T47D (cell line): ENCODE results near the gene ATG7.

Source experiments
- DNase-seq, 2 experiments: peaks; one replicate each; pipeline versions ENCODE4 v3.0.0 to v3.0.0-alpha.2; 2011 to 2012; ENCODE audit warnings: low read depth in 1 of 2, low spot score in 1 of 2
- JUND ChIP-seq: IDR thresholded peaks from 2 replicates; pipeline ENCODE4 v1.6.1; 2012; ENCODE audit warnings: low read depth
- in situ Hi-C: cut with HindIII; loops from 2 replicates; pipeline ENCODE4 v1.10.0; 2016; ENCODE audit warnings: low sequenced_read_pairs, low pct_unique_long_range_greater_than_20kb

The ATG7 gene

GRCh38 chr3:11288786-11289637 lies 16.8 kb downstream of the ATG7 start:
- no peak for TF ChIP-seq JUND
- in situ Hi-C loops, result no loop called here
- no peak for DNase-seq

- in situ Hi-C loops, result no loop called here
- TF ChIP-seq JUND, result no peak
Observed at GRCh38 chr3:11289864-11290263, 17.7 kb downstream of the ATG7 start.

GRCh38 chr3:11290743-11291680 lies 18.8 kb downstream of the ATG7 start:
- no peak for TF ChIP-seq JUND
- in situ Hi-C loops, result no loop called here
- DNase-seq, result no peak

More at GRCh38 chr3:11289864-11290263, 17.7 kb downstream of the ATG7 start:
- no peak for DNase-seq

- TF ChIP-seq JUND, result no peak
- in situ Hi-C loops, result no loop called here
- DNase-seq, result no peak
Observed at GRCh38 chr3:11291808-11292207, 19.6 kb downstream of the ATG7 start.

- in situ Hi-C loops, result no loop called here
- TF ChIP-seq JUND, result no peak
- DNase-seq, result no peak
Observed at GRCh38 chr3:11297126-11297525, 24.9 kb downstream of the ATG7 start.

GRCh38 chr3:11300970-11301369 lies 28.8 kb downstream of the ATG7 start:
- DNase-seq, result no peak
- in situ Hi-C loops, result no loop called here
- no peak for TF ChIP-seq JUND

GRCh38 chr3:11302444-11302843 lies 30.2 kb downstream of the ATG7 start:
- no peak for DNase-seq
- in situ Hi-C loops, result no loop called here
- TF ChIP-seq JUND, result no peak

- in situ Hi-C loops, result no loop called here
Observed at GRCh38 chr3:11304175-11304574, 32.0 kb downstream of the ATG7 start.

GRCh38 chr3:11305509-11305908 lies 33.3 kb downstream of the ATG7 start:
- in situ Hi-C loops, result no loop called here
- TF ChIP-seq JUND, result no peak
- peak in 1 of 2 experiments; percentile 21 for DNase-seq

More at GRCh38 chr3:11304175-11304574, 32.0 kb downstream of the ATG7 start:
- no peak for TF ChIP-seq JUND
- no peak for DNase-seq

GRCh38 chr3:11306817-11307589 lies 34.8 kb downstream of the ATG7 start:
- TF ChIP-seq JUND, result no peak
- in situ Hi-C loops, result no loop called here

GRCh38 chr3:11307830-11308432 lies 35.7 kb downstream of the ATG7 start:
- DNase-seq, result no peak
- TF ChIP-seq JUND, result no peak
- in situ Hi-C loops, result no loop called here

More at GRCh38 chr3:11306817-11307589, 34.8 kb downstream of the ATG7 start:
- no peak for DNase-seq

- no peak for TF ChIP-seq JUND
- in situ Hi-C loops, result no loop called here
- DNase-seq, result no peak
Observed at GRCh38 chr3:11310258-11310657, 38.1 kb downstream of the ATG7 start.
